ENCODE data around the gene ACO2. TPM values are rescaled to one million over a fixed set of nuclear protein-coding genes. Genes with fewer than 3 reads are reported as not detected.
A peak's percentile ranks its signal among the peaks of the same experiment; 100 is the strongest.

Gene ACO2
- total and polyA plus RNA-seq, 5 donors from 2014 or later, result 64.3 to 87.5 (median 67.4) TPM

GRCh38 chr22:41528938-41529561 lies 60.1 kb downstream of the ACO2 start:
- H3K4me3 Mint-ChIP-seq, result peak overlapping the region in 1 of 4 donors; percentile 54
- peaks cover 7% of the 10 kb centered on the region for H3K36me3 Mint-ChIP-seq
- no peak for DNase-seq
- H3K4me3 ChIP-seq (ENCODE audit: low read depth, low read length), result no peak overlapping the region
- H3K9me3 ChIP-seq (ENCODE audit: control insufficient read depth in 2 of 2, low read length in 2 of 2), result no peaks in the 10 kb centered on the region
- ATAC-seq (ENCODE audit: low read depth in 2 of 2), result no peak
- H3K36me3 ChIP-seq (ENCODE audit: control insufficient read depth, insufficient read depth, low read length), result peaks cover 47% of the 10 kb centered on the region
- peaks cover 0 to 17% (median 4%) of the 10 kb centered on the region in 4 donors for H3K4me1 Mint-ChIP-seq
- H3K9me3 Mint-ChIP-seq, result no peaks in the 10 kb centered on the region
- no peaks in the 10 kb centered on the region for H3K27me3 Mint-ChIP-seq
- H3K4me1 ChIP-seq (ENCODE audit: control insufficient read depth, insufficient read depth, low read length, poor library complexity, severe bottlenecking), result peaks cover 13% of the 10 kb centered on the region
- no peak overlapping the region for H3K27ac ChIP-seq (ENCODE audit: insufficient read depth, low read length, poor library complexity, severe bottlenecking)
- H3K27me3 ChIP-seq (ENCODE audit: control insufficient read depth, insufficient read depth, low read length), result no peaks in the 10 kb centered on the region
- peak overlapping the region in 1 of 3 donors; percentile 11 for H3K27ac Mint-ChIP-seq

- H3K4me3 Mint-ChIP-seq, result no peak overlapping the region
- no peaks in the 10 kb centered on the region for H3K9me3 Mint-ChIP-seq
- DNase-seq, result no peak
- Histone ChIP-seq H3K9me3 (ENCODE audit: control insufficient read depth in 2 of 2, low read length in 2 of 2) (no peaks in the 10 kb centered on the region), H3K36me3 (ENCODE audit: control insufficient read depth, insufficient read depth, low read length) (peaks cover 42% of the 10 kb centered on the region), H3K27ac (ENCODE audit: insufficient read depth, low read length, poor library complexity, severe bottlenecking) (no peak overlapping the region), H3K4me3 (ENCODE audit: low read depth, low read length) (no peak overlapping the region), H3K4me1 (ENCODE audit: control insufficient read depth, insufficient read depth, low read length, poor library complexity, severe bottlenecking) (no peaks in the 10 kb centered on the region), H3K27me3 (ENCODE audit: control insufficient read depth, insufficient read depth, low read length) (no peaks in the 10 kb centered on the region)
- peak overlapping the region in 2 of 3 donors; percentile 31 to 33 for H3K27ac Mint-ChIP-seq
- ATAC-seq (ENCODE audit: low read depth in 2 of 2), result no peak
- peaks cover 12% of the 10 kb centered on the region for H3K36me3 Mint-ChIP-seq
- peaks cover 0 to 6% (median 1%) of the 10 kb centered on the region in 4 donors for H3K4me1 Mint-ChIP-seq
- no peaks in the 10 kb centered on the region for H3K27me3 Mint-ChIP-seq
Measured at GRCh38 chr22:41530890-41531714, 62.2 kb downstream of the ACO2 start.

- H3K4me3 Mint-ChIP-seq, result no peak overlapping the region
- Histone ChIP-seq H3K36me3 (ENCODE audit: control insufficient read depth, insufficient read depth, low read length) (peaks cover 34% of the 10 kb centered on the region), H3K27me3 (ENCODE audit: control insufficient read depth, insufficient read depth, low read length) (no peaks in the 10 kb centered on the region), H3K4me1 (ENCODE audit: control insufficient read depth, insufficient read depth, low read length, poor library complexity, severe bottlenecking) (no peaks in the 10 kb centered on the region), H3K27ac (ENCODE audit: insufficient read depth, low read length, poor library complexity, severe bottlenecking) (no peak overlapping the region), H3K9me3 (ENCODE audit: control insufficient read depth in 2 of 2, low read length in 2 of 2) (no peaks in the 10 kb centered on the region), H3K4me3 (ENCODE audit: low read depth, low read length) (no peak overlapping the region)
- peaks cover 0 to 3% (median 1%) of the 10 kb centered on the region in 4 donors for H3K4me1 Mint-ChIP-seq
- H3K36me3 Mint-ChIP-seq, result peaks cover 12% of the 10 kb centered on the region
- DNase-seq (no peak), ATAC-seq (ENCODE audit: low read depth in 2 of 2) (no peak)
- H3K9me3 Mint-ChIP-seq, result no peaks in the 10 kb centered on the region
- H3K27ac Mint-ChIP-seq, result peak overlapping the region in 2 of 3 donors; percentile 31 to 60
- no peaks in the 10 kb centered on the region for H3K27me3 Mint-ChIP-seq
Measured at GRCh38 chr22:41531715-41532477, 63.0 kb downstream of the ACO2 start.

GRCh38 chr22:41532908-41533825 lies 64.2 kb downstream of the ACO2 start:
- Histone ChIP-seq H3K4me3 (ENCODE audit: low read depth, low read length) (no peak overlapping the region), H3K27ac (ENCODE audit: insufficient read depth, low read length, poor library complexity, severe bottlenecking) (no peak overlapping the region), H3K36me3 (ENCODE audit: control insufficient read depth, insufficient read depth, low read length) (peaks cover 22% of the 10 kb centered on the region), H3K9me3 (ENCODE audit: control insufficient read depth in 2 of 2, low read length in 2 of 2) (no peaks in the 10 kb centered on the region), H3K4me1 (ENCODE audit: control insufficient read depth, insufficient read depth, low read length, poor library complexity, severe bottlenecking) (no peaks in the 10 kb centered on the region), H3K27me3 (ENCODE audit: control insufficient read depth, insufficient read depth, low read length) (no peaks in the 10 kb centered on the region)
- Mint-ChIP-seq H3K4me1 (peaks cover 0 to 4% (median 1%) of the 10 kb centered on the region in 4 donors), H3K4me3 (no peak overlapping the region), H3K36me3 (peaks cover 12% of the 10 kb centered on the region), H3K27ac (peak overlapping the region in 1 of 3 donors; percentile 25), H3K9me3 (no peaks in the 10 kb centered on the region), H3K27me3 (no peaks in the 10 kb centered on the region)
- ATAC-seq (ENCODE audit: low read depth in 2 of 2) (peak; percentile 60 to 61), DNase-seq (peak; percentile 50 to 68 (median 52))

GRCh38 chr22:41534219-41534618 lies 65.3 kb downstream of the ACO2 start:
- Histone ChIP-seq H3K27me3 (ENCODE audit: control insufficient read depth, insufficient read depth, low read length) (no peaks in the 10 kb centered on the region), H3K4me1 (ENCODE audit: control insufficient read depth, insufficient read depth, low read length, poor library complexity, severe bottlenecking) (no peaks in the 10 kb centered on the region), H3K4me3 (ENCODE audit: low read depth, low read length) (no peak overlapping the region), H3K27ac (ENCODE audit: insufficient read depth, low read length, poor library complexity, severe bottlenecking) (no peak overlapping the region), H3K9me3 (ENCODE audit: control insufficient read depth in 2 of 2, low read length in 2 of 2) (no peaks in the 10 kb centered on the region), H3K36me3 (ENCODE audit: control insufficient read depth, insufficient read depth, low read length) (peaks cover 14% of the 10 kb centered on the region)
- no peak for DNase-seq
- Mint-ChIP-seq H3K36me3 (peaks cover 5% of the 10 kb centered on the region), H3K9me3 (no peaks in the 10 kb centered on the region), H3K4me1 (peaks cover 0 to 4% (median 1%) of the 10 kb centered on the region in 4 donors), H3K27ac (peak overlapping the region in 1 of 3 donors; percentile 38), H3K27me3 (no peaks in the 10 kb centered on the region), H3K4me3 (no peak overlapping the region)
- ATAC-seq (ENCODE audit: low read depth in 2 of 2), result no peak

GRCh38 chr22:41535244-41535643 lies 66.3 kb downstream of the ACO2 start:
- Histone ChIP-seq H3K27me3 (ENCODE audit: control insufficient read depth, insufficient read depth, low read length) (no peaks in the 10 kb centered on the region), H3K4me1 (ENCODE audit: control insufficient read depth, insufficient read depth, low read length, poor library complexity, severe bottlenecking) (no peaks in the 10 kb centered on the region), H3K27ac (ENCODE audit: insufficient read depth, low read length, poor library complexity, severe bottlenecking) (no peak overlapping the region), H3K4me3 (ENCODE audit: low read depth, low read length) (no peak overlapping the region), H3K36me3 (ENCODE audit: control insufficient read depth, insufficient read depth, low read length) (peaks cover 19% of the 10 kb centered on the region), H3K9me3 (ENCODE audit: control insufficient read depth in 2 of 2, low read length in 2 of 2) (no peaks in the 10 kb centered on the region)
- peaks cover 5% of the 10 kb centered on the region for H3K36me3 Mint-ChIP-seq
- H3K27me3 Mint-ChIP-seq, result no peaks in the 10 kb centered on the region
- no peak for DNase-seq
- peaks cover 0 to 4% (median 1%) of the 10 kb centered on the region in 4 donors for H3K4me1 Mint-ChIP-seq
- peak overlapping the region in 1 of 4 donors; percentile 7 for H3K4me3 Mint-ChIP-seq
- peak overlapping the region in 1 of 3 donors; percentile 48 for H3K27ac Mint-ChIP-seq
- no peaks in the 10 kb centered on the region for H3K9me3 Mint-ChIP-seq
- no peak for ATAC-seq (ENCODE audit: low read depth in 2 of 2)

- peaks cover 17% of the 10 kb centered on the region for H3K36me3 ChIP-seq (ENCODE audit: control insufficient read depth, insufficient read depth, low read length)
- Mint-ChIP-seq H3K36me3 (peaks cover 5% of the 10 kb centered on the region), H3K9me3 (no peaks in the 10 kb centered on the region)
Measured at GRCh38 chr22:41537203-41537602, 68.3 kb downstream of the ACO2 start.

More at GRCh38 chr22:41537203-41537602, 68.3 kb downstream of the ACO2 start:
- no peaks in the 10 kb centered on the region for H3K9me3 ChIP-seq (ENCODE audit: control insufficient read depth in 2 of 2, low read length in 2 of 2)
- no peak overlapping the region for H3K27ac ChIP-seq (ENCODE audit: insufficient read depth, low read length, poor library complexity, severe bottlenecking)
- H3K27me3 ChIP-seq (ENCODE audit: control insufficient read depth, insufficient read depth, low read length), result no peaks in the 10 kb centered on the region
- peak overlapping the region in 1 of 4 donors; percentile 11 for H3K4me3 Mint-ChIP-seq
- no peak overlapping the region for H3K4me3 ChIP-seq (ENCODE audit: low read depth, low read length)
- H3K4me1 ChIP-seq (ENCODE audit: control insufficient read depth, insufficient read depth, low read length, poor library complexity, severe bottlenecking), result no peaks in the 10 kb centered on the region
- no peaks in the 10 kb centered on the region for H3K27me3 Mint-ChIP-seq
- no peak for ATAC-seq (ENCODE audit: low read depth in 2 of 2)
- peaks cover 0 to 17% (median 9%) of the 10 kb centered on the region in 4 donors for H3K4me1 Mint-ChIP-seq
- H3K27ac Mint-ChIP-seq, result peak overlapping the region in 1 of 3 donors; percentile 35
- DNase-seq, result no peak

Data from CD4-positive, CD25-positive, alpha-beta regulatory T cell (primary cell).